MG63 (cell line): Measurements from ENCODE around the gene NPLOC4. TPM values are rescaled to one million over a fixed set of nuclear protein-coding genes. Genes with fewer than 3 reads are reported as not detected.
A peak's percentile ranks its signal among the peaks of the same experiment; 100 is the strongest.

Source experiments
- DNase-seq: peaks from one replicate; pipeline ENCODE4 v3.0.0-alpha.2; 2020
- H3K27me3 ChIP-seq: fragments of 250-450 bp; sonication (Bioruptor Pico); 2 replicates; pipeline ENCODE4 v1.5.1; 2020; ENCODE audit warnings: mild to moderate bottlenecking, moderate library complexity
- H3K36me3 ChIP-seq: fragments of 250-450 bp; sonication (Bioruptor Pico); 2 replicates; pipeline ENCODE4 v1.5.1; 2020; ENCODE audit warnings: mild to moderate bottlenecking, moderate library complexity
- H3K4me3 ChIP-seq: fragments of 250-450 bp; sonication (Bioruptor Pico); 2 replicates; pipeline ENCODE4 v1.5.1; 2020; ENCODE audit warnings: mild to moderate bottlenecking, moderate library complexity
- H3K9me3 ChIP-seq: fragments of 250-450 bp; sonication (Bioruptor Pico); 2 replicates; pipeline ENCODE4 v1.5.1; 2020; ENCODE audit warnings: mild to moderate bottlenecking, moderate library complexity
- total RNA-seq: library from RNA; depleted of rRNA; stranded (reverse); fragments of >200 nt; shearing (Covaris generic); gene quantifications from 2 replicates; pipeline ENCODE4 v1.2.3, GENCODE V29; 2014; ENCODE audit warnings: low replicate concordance

The NPLOC4 gene
- total RNA-seq, 1 experiment from 2014 or later = 157 TPM

DNA sequence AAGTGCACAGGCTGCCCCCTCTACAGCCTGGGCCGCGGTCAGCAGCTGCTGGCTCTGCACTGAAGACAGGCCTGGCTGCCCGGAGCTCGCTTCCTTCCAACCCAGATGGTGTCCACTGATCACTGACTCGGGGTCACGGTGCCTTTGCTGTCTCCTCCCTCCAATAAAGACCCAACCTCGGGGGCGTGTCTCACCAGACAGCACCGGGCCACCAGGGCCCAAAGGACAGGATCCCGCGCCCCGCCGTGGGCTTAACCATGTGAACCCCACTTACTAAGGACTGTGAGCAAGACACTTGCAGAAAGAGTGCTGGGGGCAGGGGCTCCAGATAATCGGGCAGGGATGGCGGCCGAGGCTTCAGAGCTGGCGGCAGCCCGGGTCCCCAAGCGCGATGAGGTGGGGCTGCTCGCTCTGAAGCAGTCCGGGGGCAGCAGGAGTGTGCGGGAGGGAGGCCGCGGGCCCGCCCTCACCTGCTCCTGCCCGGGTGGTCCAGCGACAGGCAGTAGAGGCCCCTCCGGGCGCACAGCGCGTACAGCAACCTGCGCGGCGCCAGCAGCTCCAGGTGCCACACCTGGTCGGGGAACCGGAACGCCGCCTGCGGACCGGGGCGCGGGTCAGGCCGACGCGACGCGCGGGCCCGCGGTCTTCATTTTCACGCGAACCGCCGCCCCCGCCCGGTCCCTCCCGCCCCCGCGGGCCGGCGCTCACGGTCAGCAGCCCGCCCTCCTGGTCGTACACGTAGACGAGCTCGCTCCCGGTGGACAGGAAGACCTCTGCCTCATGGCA lies 85.3 kb downstream of the NPLOC4 start:
- Histone ChIP-seq H3K27me3 (no peaks in the 10 kb centered on the region), H3K4me3 (peak overlapping the region; percentile 96), H3K36me3 (peaks cover 62% of the 10 kb centered on the region), H3K9me3 (no peaks in the 10 kb centered on the region)
- DNase-seq = peak; percentile 45

- Histone ChIP-seq H3K9me3 (no peaks in the 10 kb centered on the region), H3K27me3 (no peaks in the 10 kb centered on the region), H3K36me3 (peaks cover 63% of the 10 kb centered on the region), H3K4me3 (peak overlapping the region; percentile 96)
- no peak for DNase-seq
These were observed 86.0 kb downstream of the NPLOC4 start for GRCh38 chr17:81550830-81551457.

DNA sequence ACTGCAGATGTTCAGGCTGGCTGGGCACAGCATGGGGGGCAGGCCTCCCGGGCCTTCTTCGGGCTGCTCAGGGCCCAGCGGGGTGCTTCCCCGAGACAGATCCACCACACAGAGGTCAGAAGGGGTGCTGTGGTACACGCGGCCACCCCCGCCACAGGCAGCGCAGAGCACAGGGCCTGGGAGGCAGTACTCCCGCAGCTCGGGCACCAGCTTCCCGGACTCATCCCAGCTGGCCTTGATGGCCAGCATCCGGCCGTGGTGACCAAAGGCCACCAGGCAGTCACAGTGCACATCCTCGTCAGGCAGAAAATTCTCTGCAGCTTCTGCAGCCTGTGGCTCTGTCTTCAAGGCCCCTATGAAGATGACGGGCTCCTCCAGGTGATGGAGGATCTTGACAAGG lies 86.6 kb downstream of the NPLOC4 start:
- Histone ChIP-seq H3K27me3 (no peaks in the 10 kb centered on the region), H3K4me3 (no peak overlapping the region), H3K36me3 (peaks cover 63% of the 10 kb centered on the region), H3K9me3 (no peaks in the 10 kb centered on the region)
- DNase-seq = no peak

- Histone ChIP-seq H3K36me3 (peaks cover 65% of the 10 kb centered on the region), H3K4me3 (no peak overlapping the region), H3K27me3 (no peaks in the 10 kb centered on the region), H3K9me3 (no peaks in the 10 kb centered on the region)
- no peak for DNase-seq
These were observed 87.1 kb downstream of the NPLOC4 start for GRCh38 chr17:81549826-81550225.

GRCh38 chr17:81549031-81549557 lies 87.8 kb downstream of the NPLOC4 start:
- no peak for DNase-seq
- H3K9me3 ChIP-seq = no peaks in the 10 kb centered on the region
- H3K4me3 ChIP-seq = no peak overlapping the region
- H3K27me3 ChIP-seq = no peaks in the 10 kb centered on the region
- H3K36me3 ChIP-seq = peaks cover 73% of the 10 kb centered on the region

GRCh38 chr17:81547614-81547982 lies 89.3 kb downstream of the NPLOC4 start:
- DNase-seq = no peak
- no peaks in the 10 kb centered on the region for H3K9me3 ChIP-seq
- H3K4me3 ChIP-seq = no peak overlapping the region
- H3K27me3 ChIP-seq = no peaks in the 10 kb centered on the region
- H3K36me3 ChIP-seq = peaks cover 88% of the 10 kb centered on the region

DNA sequence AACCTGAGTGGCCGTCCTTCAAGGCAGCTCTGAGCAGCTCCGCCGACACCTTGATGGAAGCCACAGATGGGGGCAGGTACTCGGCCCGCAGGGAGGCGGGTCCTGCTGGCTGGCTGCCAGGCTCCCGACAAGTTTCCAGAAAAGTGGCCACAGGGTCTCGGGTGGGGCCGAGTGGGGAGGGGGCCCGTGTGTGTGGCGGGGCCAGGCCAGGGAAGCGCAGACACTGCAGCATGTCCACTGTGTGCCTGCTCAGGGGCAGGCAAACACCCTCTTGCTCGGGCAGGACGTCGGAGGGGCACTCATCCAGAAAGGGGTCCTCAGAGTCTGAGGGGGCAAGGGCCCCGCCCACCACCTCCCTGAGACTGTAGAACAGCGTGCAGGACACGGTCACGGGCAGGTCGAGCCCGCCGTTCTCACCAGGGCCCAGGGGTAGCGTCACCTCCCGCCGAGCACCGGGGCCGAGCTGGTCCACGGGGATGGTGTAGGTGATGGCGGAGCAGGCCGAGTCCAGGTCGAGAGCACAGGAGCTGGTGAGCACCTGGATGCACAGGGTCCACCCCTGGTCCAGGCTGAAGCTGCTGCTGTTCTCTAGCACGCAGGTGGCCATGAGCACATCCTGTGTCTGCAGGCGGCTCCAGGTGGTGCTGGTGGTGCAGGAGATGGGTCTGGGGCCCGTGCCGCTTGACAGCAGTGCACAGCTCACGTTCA lies 89.9 kb downstream of the NPLOC4 start:
- no peak for DNase-seq
- Histone ChIP-seq H3K27me3 (no peaks in the 10 kb centered on the region), H3K36me3 (peaks cover 89% of the 10 kb centered on the region)

DNA sequence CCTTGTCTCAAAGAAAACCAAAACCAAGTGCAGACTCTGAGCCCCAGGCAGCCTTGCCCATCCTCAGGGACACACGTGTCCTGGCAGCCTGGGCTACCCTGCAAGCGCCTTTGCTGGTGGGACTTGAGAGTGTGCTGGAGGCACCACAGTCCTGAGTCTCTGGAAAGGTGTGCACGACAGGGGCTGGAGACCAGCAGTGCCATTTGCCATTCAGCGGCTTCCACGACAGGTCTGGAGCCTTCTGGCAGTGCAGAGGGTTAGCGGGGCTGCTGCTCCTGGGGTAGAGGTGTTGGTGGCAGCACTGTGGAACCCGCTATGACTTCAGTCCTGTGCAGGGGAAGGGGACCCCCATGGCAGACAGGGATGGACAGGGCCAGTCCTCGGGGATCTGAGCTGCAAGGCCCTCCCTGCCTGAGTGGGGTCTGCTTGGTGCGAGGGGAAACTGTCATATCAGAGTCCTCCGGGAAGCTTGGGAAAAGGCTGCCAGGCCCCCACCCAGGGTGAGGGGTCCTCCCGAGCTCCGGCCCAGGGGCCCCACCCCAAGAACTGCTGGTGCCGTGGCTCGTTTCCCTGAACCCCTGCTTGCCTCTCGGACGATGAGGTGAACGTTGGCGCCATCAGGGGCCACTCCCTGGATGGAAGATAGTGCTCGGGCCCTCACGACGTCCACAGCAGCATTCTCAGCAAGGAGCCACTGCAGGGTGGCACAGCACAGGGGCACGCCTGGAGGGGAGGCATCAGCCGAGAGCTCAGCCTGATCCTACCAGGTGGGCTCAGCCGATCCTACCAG lies 91.6 kb downstream of the NPLOC4 start:
- no peak for DNase-seq
- Histone ChIP-seq H3K9me3 (no peaks in the 10 kb centered on the region), H3K36me3 (peaks cover 89% of the 10 kb centered on the region), H3K27me3 (no peaks in the 10 kb centered on the region), H3K4me3 (no peak overlapping the region)

More for the DNA sequence above, 89.9 kb downstream of the NPLOC4 start:
- Histone ChIP-seq H3K9me3 (no peaks in the 10 kb centered on the region), H3K4me3 (no peak overlapping the region)

DNA sequence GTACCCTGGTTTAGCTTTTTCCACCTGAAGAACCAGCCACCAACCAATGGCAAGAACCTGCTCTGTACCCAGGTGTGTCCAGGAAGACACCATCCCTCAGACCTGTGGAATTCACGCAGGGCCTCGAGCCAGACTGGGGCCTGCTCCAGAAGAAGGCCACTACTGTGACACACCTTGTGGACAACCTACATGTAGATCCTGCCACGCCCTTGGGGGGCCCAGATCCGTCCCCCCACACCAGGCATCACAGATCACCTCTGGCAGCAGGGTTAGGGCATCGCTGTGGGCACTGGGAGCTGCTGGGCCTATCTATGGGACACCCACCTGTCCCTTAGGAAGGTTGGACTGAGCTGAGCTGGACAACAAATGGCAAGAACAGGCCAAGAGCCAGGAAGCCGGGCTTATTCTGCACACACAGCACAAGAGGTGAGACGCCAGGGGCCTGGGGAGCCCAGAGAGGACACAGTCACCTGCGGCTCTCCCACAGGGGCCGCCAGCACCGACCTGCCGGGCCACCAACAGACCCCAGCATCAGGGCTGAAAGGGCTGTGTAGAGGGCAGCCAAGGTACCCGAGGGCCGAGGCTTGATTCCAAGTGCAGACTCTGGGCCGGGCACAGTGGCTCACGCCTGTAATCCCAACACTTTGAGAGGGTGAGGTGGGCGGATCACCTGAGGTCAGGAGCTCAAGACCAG lies 92.5 kb downstream of the NPLOC4 start:
- no peak for DNase-seq
- no peaks in the 10 kb centered on the region for H3K9me3 ChIP-seq
- H3K27me3 ChIP-seq = no peaks in the 10 kb centered on the region
- peaks cover 87% of the 10 kb centered on the region for H3K36me3 ChIP-seq
- H3K4me3 ChIP-seq = no peak overlapping the region

DNA sequence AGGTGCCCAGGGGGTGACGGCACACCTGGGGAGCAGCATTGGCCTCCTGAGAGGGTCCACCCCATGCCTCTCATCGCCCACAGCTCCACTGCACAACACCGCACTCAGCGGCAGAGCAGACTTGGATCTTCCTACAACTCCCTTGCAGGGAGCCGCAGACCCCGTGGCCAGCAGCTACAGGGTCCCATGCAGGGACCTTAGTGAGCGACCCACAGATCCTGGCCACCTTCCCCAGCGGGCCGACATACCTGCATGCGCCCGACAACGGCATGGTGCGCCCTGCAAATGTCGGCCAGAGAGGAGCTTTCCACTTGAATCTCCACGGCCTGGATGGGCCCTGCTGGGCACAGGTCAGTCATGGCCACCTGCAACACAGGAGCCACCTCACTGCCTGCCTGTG lies 93.2 kb downstream of the NPLOC4 start:
- Histone ChIP-seq H3K4me3 (no peak overlapping the region), H3K36me3 (peaks cover 84% of the 10 kb centered on the region), H3K9me3 (no peaks in the 10 kb centered on the region), H3K27me3 (no peaks in the 10 kb centered on the region)
- DNase-seq = no peak

GRCh38 chr17:81543339-81543675 lies 93.6 kb downstream of the NPLOC4 start:
- Histone ChIP-seq H3K27me3 (no peaks in the 10 kb centered on the region), H3K4me3 (no peak overlapping the region), H3K36me3 (peaks cover 80% of the 10 kb centered on the region), H3K9me3 (no peaks in the 10 kb centered on the region)
- peak; percentile 49 for DNase-seq

GRCh38 chr17:81542431-81543338 lies 94.2 kb downstream of the NPLOC4 start:
- no peak overlapping the region for H3K4me3 ChIP-seq
- H3K27me3 ChIP-seq = no peaks in the 10 kb centered on the region
- H3K36me3 ChIP-seq = peaks cover 75% of the 10 kb centered on the region
- no peak for DNase-seq
- H3K9me3 ChIP-seq = no peaks in the 10 kb centered on the region

DNA sequence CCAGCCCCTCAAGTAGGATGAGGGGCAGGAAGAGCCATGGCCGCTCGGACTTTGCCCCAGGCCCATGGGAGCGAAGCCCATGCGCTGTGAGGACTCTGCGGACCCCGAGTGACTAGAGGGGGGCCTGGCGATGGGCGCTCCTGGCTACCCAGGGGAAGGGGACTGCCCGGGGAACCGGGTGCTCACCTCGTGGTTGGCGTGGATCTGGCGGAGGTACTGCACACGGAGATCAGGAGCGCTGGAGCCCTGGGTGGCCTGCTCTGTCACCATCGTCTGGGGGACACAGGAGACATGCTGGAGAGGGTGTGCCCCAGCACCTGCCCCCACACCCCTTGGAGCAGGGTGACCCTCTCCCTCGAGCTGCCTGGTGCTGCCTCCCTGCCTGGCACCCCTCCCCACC lies 95.8 kb downstream of the NPLOC4 start:
- peaks cover 60% of the 10 kb centered on the region for H3K36me3 ChIP-seq
- no peaks in the 10 kb centered on the region for H3K9me3 ChIP-seq
- H3K4me3 ChIP-seq = no peak overlapping the region
- no peaks in the 10 kb centered on the region for H3K27me3 ChIP-seq
- DNase-seq = no peak

- no peak for DNase-seq
- Histone ChIP-seq H3K4me3 (no peak overlapping the region), H3K36me3 (peaks cover 55% of the 10 kb centered on the region), H3K9me3 (no peaks in the 10 kb centered on the region), H3K27me3 (no peaks in the 10 kb centered on the region)
These were observed 96.3 kb downstream of the NPLOC4 start for GRCh38 chr17:81540676-81541027.

GRCh38 chr17:81539961-81540675 lies 96.8 kb downstream of the NPLOC4 start:
- DNase-seq = no peak
- Histone ChIP-seq H3K27me3 (no peaks in the 10 kb centered on the region), H3K4me3 (no peak overlapping the region), H3K9me3 (no peaks in the 10 kb centered on the region), H3K36me3 (peaks cover 50% of the 10 kb centered on the region)
